Adipocyte (in vitro differentiated cells): ENCODE measurements around the gene DBP.
"Not testable (repeated sequence)": the region's sequence is repeated elsewhere in the genome, so short reads cannot be mapped to it uniquely, and the experiment has no call there.

ENCODE experiments used
- DNase-seq: peaks from one replicate; pipeline ENCODE4 v3.0.0-alpha.2; 2015; ENCODE audit warnings: low read depth
- H3K27me3 ChIP-seq: replicated peaks from 2 replicates; pipeline ENCODE4 v1.7.0; 2013; ENCODE audit warnings: mild to moderate bottlenecking, low read length, moderate library complexity; ENCODE audit not compliant: control insufficient read depth, insufficient read depth
- H3K36me3 ChIP-seq: 2 replicates; pipeline ENCODE4 v1.7.0; 2013; ENCODE audit warnings: low read length, mild to moderate bottlenecking, moderate library complexity; ENCODE audit not compliant: control insufficient read depth, insufficient read depth, severe bottlenecking
- H3K4me1 ChIP-seq: 2 replicates; pipeline ENCODE4 v1.7.0; 2013; ENCODE audit warnings: mild to moderate bottlenecking, low read length, moderate library complexity; ENCODE audit not compliant: control insufficient read depth, insufficient read depth
- H3K4me3 ChIP-seq: 2 replicates; pipeline ENCODE4 v1.7.0; 2013; ENCODE audit warnings: mild to moderate bottlenecking, low read length, moderate library complexity
- H3K9ac ChIP-seq: 2 replicates; pipeline ENCODE4 v1.7.0; 2013; ENCODE audit warnings: mild to moderate bottlenecking, low read length, moderate library complexity
- H3K9me3 ChIP-seq: 2 replicates; pipeline ENCODE4 v1.7.0; 2013; ENCODE audit warnings: mild to moderate bottlenecking, low read length, moderate library complexity; ENCODE audit not compliant: control insufficient read depth

The DBP gene

GRCh38 chr19:48636859-48637448 is at the start of gene DBP:
Gene DBP (minus strand): TSS chr19:48637379. CDS start chr19:48636994, 385 bp downstream.
- no peaks in the 10 kb centered on the region for H3K27me3 ChIP-seq
- no peak for DNase-seq
- no peaks in the 10 kb centered on the region for H3K9me3 ChIP-seq
- H3K9ac ChIP-seq, result peak within 1 kb of the TSS; percentile 91
- peaks cover 47% of the 10 kb centered on the region for H3K4me1 ChIP-seq
- H3K4me3 ChIP-seq, result peak within 1 kb of the TSS; percentile 87
- no peaks in the 10 kb centered on the region for H3K36me3 ChIP-seq

GRCh38 chr19:48686637-48687036 is 49.5 kb upstream of the DBP start:
- not testable (repeated sequence) for H3K27me3 ChIP-seq, DNase-seq, H3K9me3 ChIP-seq, H3K4me1 ChIP-seq, H3K9ac ChIP-seq, H3K36me3 ChIP-seq, H3K4me3 ChIP-seq

- no peaks in the 10 kb centered on the region for H3K36me3 ChIP-seq
- H3K4me1 ChIP-seq, result no peaks in the 10 kb centered on the region
- H3K27me3 ChIP-seq, result no peaks in the 10 kb centered on the region
- no peak overlapping the region for H3K9ac ChIP-seq
- no peaks in the 10 kb centered on the region for H3K9me3 ChIP-seq
- DNase-seq, result no peak
- no peak overlapping the region for H3K4me3 ChIP-seq
These were observed 48.9 kb upstream of the DBP start for GRCh38 chr19:48686088-48686487.

GRCh38 chr19:48685583-48685982 is 48.4 kb upstream of the DBP start:
- no peaks in the 10 kb centered on the region for H3K9me3 ChIP-seq
- no peak overlapping the region for H3K4me3 ChIP-seq
- H3K9ac ChIP-seq, result no peak overlapping the region
- no peak for DNase-seq
- no peaks in the 10 kb centered on the region for H3K4me1 ChIP-seq
- no peaks in the 10 kb centered on the region for H3K27me3 ChIP-seq
- H3K36me3 ChIP-seq, result no peaks in the 10 kb centered on the region

- H3K27me3 ChIP-seq, result no peaks in the 10 kb centered on the region
- DNase-seq, result no peak
These were observed 46.2 kb upstream of the DBP start for GRCh38 chr19:48683349-48683748.

GRCh38 chr19:48681127-48681470 is 43.9 kb upstream of the DBP start:
- Histone ChIP-seq H3K4me3 (no peak overlapping the region), H3K27me3 (peaks cover 4% of the 10 kb centered on the region), H3K4me1 (no peaks in the 10 kb centered on the region), H3K36me3 (no peaks in the 10 kb centered on the region), H3K9me3 (no peaks in the 10 kb centered on the region), H3K9ac (no peak overlapping the region)
- peak; percentile 17 for DNase-seq

More at GRCh38 chr19:48683349-48683748, 46.2 kb upstream of the DBP start:
- H3K4me3 ChIP-seq, result peak overlapping the region; percentile 68
- H3K4me1 ChIP-seq, result no peaks in the 10 kb centered on the region
- H3K9me3 ChIP-seq, result no peaks in the 10 kb centered on the region
- no peaks in the 10 kb centered on the region for H3K36me3 ChIP-seq
- peak overlapping the region; percentile 39 for H3K9ac ChIP-seq

GRCh38 chr19:48680436-48681126 is 43.4 kb upstream of the DBP start:
- Histone ChIP-seq H3K9me3 (no peaks in the 10 kb centered on the region), H3K4me3 (no peak overlapping the region), H3K36me3 (no peaks in the 10 kb centered on the region), H3K9ac (no peak overlapping the region), H3K4me1 (no peaks in the 10 kb centered on the region), H3K27me3 (peaks cover 4% of the 10 kb centered on the region)
- no peak for DNase-seq

- H3K9me3 ChIP-seq, DNase-seq, H3K4me3 ChIP-seq, H3K4me1 ChIP-seq, H3K9ac ChIP-seq, H3K36me3 ChIP-seq, H3K27me3 ChIP-seq: not testable (repeated sequence)
These were observed 42.8 kb upstream of the DBP start for GRCh38 chr19:48680006-48680405.

GRCh38 chr19:48678201-48678600 is 41.0 kb upstream of the DBP start:
- no peak for DNase-seq
- H3K9ac ChIP-seq, result no peak overlapping the region
- no peak overlapping the region for H3K4me3 ChIP-seq
- no peaks in the 10 kb centered on the region for H3K4me1 ChIP-seq
- H3K36me3 ChIP-seq, result no peaks in the 10 kb centered on the region
- peaks cover 7% of the 10 kb centered on the region for H3K27me3 ChIP-seq
- no peaks in the 10 kb centered on the region for H3K9me3 ChIP-seq

GRCh38 chr19:48676887-48677286 is 39.7 kb upstream of the DBP start:
- H3K36me3 ChIP-seq, result no peaks in the 10 kb centered on the region
- DNase-seq, result no peak
- H3K27me3 ChIP-seq, result peaks cover 7% of the 10 kb centered on the region
- H3K4me3 ChIP-seq, result no peak overlapping the region
- no peaks in the 10 kb centered on the region for H3K9me3 ChIP-seq
- H3K4me1 ChIP-seq, result no peaks in the 10 kb centered on the region
- H3K9ac ChIP-seq, result no peak overlapping the region

- no peak for DNase-seq
- Histone ChIP-seq H3K9ac (no peak overlapping the region), H3K27me3 (peaks cover 7% of the 10 kb centered on the region), H3K36me3 (no peaks in the 10 kb centered on the region), H3K4me3 (no peak overlapping the region), H3K9me3 (no peaks in the 10 kb centered on the region), H3K4me1 (no peaks in the 10 kb centered on the region)
These were observed 39.3 kb upstream of the DBP start for GRCh38 chr19:48676487-48676886.
